ENCODE measurements around the gene RALGPS1.

GRCh38 chr9:127051881-127052595 lies 137.5 kb downstream of the RALGPS1 start:
- TF ChIP-seq POLR2A (IDR thresholded peaks at IDR 0.05) (no peak), CTCF (IDR thresholded peaks at IDR 0.05) (no peak)

Measured in tibial nerve (tissue), 3 donors.